ENCODE results near the gene SCN2B. TPM values are rescaled to one million over a fixed set of nuclear protein-coding genes. Genes with fewer than 3 reads are reported as not detected.
A peak's percentile ranks its signal among the peaks of the same experiment; 100 is the strongest.

SCN2B gene
- total and polyA plus RNA-seq, 2 of the 13 experiments (the other 11 are each of a cell fraction or from before 2014, with no cell fraction given), result 0.01 to 0.02 TPM

DNA sequence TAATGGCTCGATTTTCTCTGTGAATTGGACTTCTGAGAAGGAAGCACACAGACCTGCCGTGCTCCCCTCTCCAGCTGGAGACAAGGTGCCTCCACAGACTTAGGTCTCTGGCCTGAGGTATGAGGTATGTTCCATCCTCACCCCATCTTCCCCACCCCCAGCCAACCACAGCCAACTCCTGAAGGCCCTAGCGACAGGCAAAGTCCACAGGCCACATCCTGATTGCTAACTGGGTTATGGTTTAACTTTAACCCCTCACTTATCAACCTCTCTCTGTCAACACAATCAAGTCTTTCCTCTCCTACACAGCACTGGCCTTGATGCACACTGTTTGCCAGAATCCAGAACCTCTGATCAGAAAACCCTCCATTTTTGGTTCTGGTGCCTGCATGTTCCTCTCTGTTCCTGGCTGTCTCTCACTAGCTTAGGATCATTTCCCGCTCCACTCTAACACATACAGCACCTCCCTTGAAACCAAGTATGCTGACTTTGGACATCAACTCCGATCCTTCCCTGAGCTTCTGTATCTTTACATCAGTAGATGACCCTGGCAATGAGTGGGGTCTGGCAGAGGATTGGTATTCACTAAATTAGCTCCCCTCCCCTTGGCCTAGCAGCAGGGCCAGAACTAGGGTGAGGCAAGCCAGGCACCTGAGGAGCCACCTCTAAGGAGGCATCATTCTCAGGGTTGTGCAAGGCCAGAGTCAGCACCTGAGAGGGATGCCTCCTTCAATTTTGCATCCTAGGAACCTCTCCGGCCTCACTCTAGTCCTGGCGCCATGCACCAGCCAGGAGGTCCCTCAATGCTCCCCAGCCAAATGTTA is 26.4 kb upstream of the SCN2B start (continued):
- TF ChIP-seq ZNF34 (CRISPR knock-in tag; IDR thresholded peaks at IDR 0.05; ENCODE audit: borderline replicate concordance), result no peak
- TF ChIP-seq SCMH1 (CRISPR knock-in tag; IDR thresholded peaks at IDR 0.05; ENCODE audit: borderline replicate concordance), result no peak
- 0 out of 2 replicates have a peak, but pooled peaks have one; percentile 60 for TF ChIP-seq NFKBIZ (CRISPR knock-in tag; IDR thresholded peaks at IDR 0.05)
- no peak for TF ChIP-seq SMYD3 (CRISPR knock-in tag; IDR thresholded peaks at IDR 0.05)
- TF ChIP-seq HES4 (CRISPR knock-in tag; IDR thresholded peaks at IDR 0.05; ENCODE audit: borderline replicate concordance), result no peak
- TF ChIP-seq NR2F2 (IDR thresholded peaks at IDR 0.05; ENCODE audit: borderline replicate concordance, low read depth), result peak; percentile 54; the same call in 1 of the 2 replicates
- no peak for TF ChIP-seq LCORL (IDR thresholded peaks at IDR 0.05)
- TF ChIP-seq LCORL (CRISPR knock-in tag; IDR thresholded peaks at IDR 0.05), result peak; percentile 67; the same call in 1 of the 2 replicates
- TF ChIP-seq ZFY (CRISPR knock-in tag; IDR thresholded peaks at IDR 0.05), result peak; percentile 40
- peak; percentile 97 for TF ChIP-seq ZNF652 (CRISPR knock-in tag; IDR thresholded peaks at IDR 0.05; ENCODE audit: borderline replicate concordance, low read depth)
- TF ChIP-seq, protein P1, sequence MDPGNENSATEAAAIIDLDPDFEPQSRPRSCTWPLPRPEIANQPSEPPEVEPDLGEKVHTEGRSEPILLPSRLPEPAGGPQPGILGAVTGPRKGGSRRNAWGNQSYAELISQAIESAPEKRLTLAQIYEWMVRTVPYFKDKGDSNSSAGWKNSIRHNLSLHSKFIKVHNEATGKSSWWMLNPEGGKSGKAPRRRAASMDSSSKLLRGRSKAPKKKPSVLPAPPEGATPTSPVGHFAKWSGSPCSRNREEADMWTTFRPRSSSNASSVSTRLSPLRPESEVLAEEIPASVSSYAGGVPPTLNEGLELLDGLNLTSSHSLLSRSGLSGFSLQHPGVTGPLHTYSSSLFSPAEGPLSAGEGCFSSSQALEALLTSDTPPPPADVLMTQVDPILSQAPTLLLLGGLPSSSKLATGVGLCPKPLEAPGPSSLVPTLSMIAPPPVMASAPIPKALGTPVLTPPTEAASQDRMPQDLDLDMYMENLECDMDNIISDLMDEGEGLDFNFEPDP (CRISPR knock-in tag; conservative IDR thresholded peaks at IDR 0.05), result no peak
- no peak; the same call in 1 of the 2 replicates for TF ChIP-seq KDM2A (CRISPR knock-in tag; IDR thresholded peaks at IDR 0.05; ENCODE audit: borderline replicate concordance, low read depth)
- TF ChIP-seq GATAD2A (CRISPR knock-in tag; IDR thresholded peaks at IDR 0.05), result peak; percentile 97
- TF ChIP-seq RARA (CRISPR knock-in tag; IDR thresholded peaks at IDR 0.05), result peak; percentile 90
- 0 out of 2 replicates have a peak, but pooled peaks have one; percentile 12 for TF ChIP-seq ZNF816 (CRISPR knock-in tag; IDR thresholded peaks at IDR 0.05; ENCODE audit: borderline replicate concordance)
- TF ChIP-seq, protein P2, sequence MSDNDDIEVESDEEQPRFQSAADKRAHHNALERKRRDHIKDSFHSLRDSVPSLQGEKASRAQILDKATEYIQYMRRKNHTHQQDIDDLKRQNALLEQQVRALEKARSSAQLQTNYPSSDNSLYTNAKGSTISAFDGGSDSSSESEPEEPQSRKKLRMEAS (IDR thresholded peaks at IDR 0.05), result peak; percentile 62
- peak; percentile 31 for TF ChIP-seq SKI (IDR thresholded peaks at IDR 0.05; ENCODE audit: partially characterized antibody)
- TF ChIP-seq ZNF501 (CRISPR knock-in tag; IDR thresholded peaks at IDR 0.05), result peak; percentile 74
- TF ChIP-seq ZNF335 (CRISPR knock-in tag; IDR thresholded peaks at IDR 0.05), result peak; percentile 67; the same call in 1 of the 2 replicates
- TF ChIP-seq, protein P3, sequence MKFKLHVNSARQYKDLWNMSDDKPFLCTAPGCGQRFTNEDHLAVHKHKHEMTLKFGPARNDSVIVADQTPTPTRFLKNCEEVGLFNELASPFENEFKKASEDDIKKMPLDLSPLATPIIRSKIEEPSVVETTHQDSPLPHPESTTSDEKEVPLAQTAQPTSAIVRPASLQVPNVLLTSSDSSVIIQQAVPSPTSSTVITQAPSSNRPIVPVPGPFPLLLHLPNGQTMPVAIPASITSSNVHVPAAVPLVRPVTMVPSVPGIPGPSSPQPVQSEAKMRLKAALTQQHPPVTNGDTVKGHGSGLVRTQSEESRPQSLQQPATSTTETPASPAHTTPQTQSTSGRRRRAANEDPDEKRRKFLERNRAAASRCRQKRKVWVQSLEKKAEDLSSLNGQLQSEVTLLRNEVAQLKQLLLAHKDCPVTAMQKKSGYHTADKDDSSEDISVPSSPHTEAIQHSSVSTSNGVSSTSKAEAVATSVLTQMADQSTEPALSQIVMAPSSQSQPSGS (CRISPR knock-in tag; IDR thresholded peaks at IDR 0.05), result peak; percentile 85; the same call in 1 of the 2 replicates
- peak; percentile 93 for TF ChIP-seq ZNF644 (CRISPR knock-in tag; IDR thresholded peaks at IDR 0.05; ENCODE audit: low read depth)
- TF ChIP-seq, protein P4, sequence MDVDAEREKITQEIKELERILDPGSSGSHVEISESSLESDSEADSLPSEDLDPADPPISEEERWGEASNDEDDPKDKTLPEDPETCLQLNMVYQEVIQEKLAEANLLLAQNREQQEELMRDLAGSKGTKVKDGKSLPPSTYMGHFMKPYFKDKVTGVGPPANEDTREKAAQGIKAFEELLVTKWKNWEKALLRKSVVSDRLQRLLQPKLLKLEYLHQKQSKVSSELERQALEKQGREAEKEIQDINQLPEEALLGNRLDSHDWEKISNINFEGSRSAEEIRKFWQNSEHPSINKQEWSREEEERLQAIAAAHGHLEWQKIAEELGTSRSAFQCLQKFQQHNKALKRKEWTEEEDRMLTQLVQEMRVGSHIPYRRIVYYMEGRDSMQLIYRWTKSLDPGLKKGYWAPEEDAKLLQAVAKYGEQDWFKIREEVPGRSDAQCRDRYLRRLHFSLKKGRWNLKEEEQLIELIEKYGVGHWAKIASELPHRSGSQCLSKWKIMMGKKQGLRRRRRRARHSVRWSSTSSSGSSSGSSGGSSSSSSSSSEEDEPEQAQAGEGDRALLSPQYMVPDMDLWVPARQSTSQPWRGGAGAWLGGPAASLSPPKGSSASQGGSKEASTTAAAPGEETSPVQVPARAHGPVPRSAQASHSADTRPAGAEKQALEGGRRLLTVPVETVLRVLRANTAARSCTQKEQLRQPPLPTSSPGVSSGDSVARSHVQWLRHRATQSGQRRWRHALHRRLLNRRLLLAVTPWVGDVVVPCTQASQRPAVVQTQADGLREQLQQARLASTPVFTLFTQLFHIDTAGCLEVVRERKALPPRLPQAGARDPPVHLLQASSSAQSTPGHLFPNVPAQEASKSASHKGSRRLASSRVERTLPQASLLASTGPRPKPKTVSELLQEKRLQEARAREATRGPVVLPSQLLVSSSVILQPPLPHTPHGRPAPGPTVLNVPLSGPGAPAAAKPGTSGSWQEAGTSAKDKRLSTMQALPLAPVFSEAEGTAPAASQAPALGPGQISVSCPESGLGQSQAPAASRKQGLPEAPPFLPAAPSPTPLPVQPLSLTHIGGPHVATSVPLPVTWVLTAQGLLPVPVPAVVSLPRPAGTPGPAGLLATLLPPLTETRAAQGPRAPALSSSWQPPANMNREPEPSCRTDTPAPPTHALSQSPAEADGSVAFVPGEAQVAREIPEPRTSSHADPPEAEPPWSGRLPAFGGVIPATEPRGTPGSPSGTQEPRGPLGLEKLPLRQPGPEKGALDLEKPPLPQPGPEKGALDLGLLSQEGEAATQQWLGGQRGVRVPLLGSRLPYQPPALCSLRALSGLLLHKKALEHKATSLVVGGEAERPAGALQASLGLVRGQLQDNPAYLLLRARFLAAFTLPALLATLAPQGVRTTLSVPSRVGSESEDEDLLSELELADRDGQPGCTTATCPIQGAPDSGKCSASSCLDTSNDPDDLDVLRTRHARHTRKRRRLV (CRISPR knock-in tag; IDR thresholded peaks at IDR 0.05), result peak; percentile 31; the same call in 1 of the 2 replicates
